Fibroblast of mammary gland (primary cell): ENCODE data around the gene DGKA.

Experiments used
- DNase-seq: peaks from one replicate; pipeline ENCODE4 v3.0.0-alpha.2; 2010; ENCODE audit warnings: low read depth
- H3K4me3 ChIP-seq: 2 replicates; pipeline ENCODE4 v1.5.1; 2011; ENCODE audit warnings: low read depth, mild to moderate bottlenecking, low read length, moderate library complexity; ENCODE audit not compliant: control insufficient read depth
- TF ChIP-seq, protein P1 (sequence below): conservative IDR thresholded peaks from 2 replicates; pipeline ENCODE4 v1.5.1; 2011; ENCODE audit warnings: low read depth, low read length, inconsistent platforms; ENCODE audit not compliant: control insufficient read depth, insufficient read depth

DGKA gene

DNA sequence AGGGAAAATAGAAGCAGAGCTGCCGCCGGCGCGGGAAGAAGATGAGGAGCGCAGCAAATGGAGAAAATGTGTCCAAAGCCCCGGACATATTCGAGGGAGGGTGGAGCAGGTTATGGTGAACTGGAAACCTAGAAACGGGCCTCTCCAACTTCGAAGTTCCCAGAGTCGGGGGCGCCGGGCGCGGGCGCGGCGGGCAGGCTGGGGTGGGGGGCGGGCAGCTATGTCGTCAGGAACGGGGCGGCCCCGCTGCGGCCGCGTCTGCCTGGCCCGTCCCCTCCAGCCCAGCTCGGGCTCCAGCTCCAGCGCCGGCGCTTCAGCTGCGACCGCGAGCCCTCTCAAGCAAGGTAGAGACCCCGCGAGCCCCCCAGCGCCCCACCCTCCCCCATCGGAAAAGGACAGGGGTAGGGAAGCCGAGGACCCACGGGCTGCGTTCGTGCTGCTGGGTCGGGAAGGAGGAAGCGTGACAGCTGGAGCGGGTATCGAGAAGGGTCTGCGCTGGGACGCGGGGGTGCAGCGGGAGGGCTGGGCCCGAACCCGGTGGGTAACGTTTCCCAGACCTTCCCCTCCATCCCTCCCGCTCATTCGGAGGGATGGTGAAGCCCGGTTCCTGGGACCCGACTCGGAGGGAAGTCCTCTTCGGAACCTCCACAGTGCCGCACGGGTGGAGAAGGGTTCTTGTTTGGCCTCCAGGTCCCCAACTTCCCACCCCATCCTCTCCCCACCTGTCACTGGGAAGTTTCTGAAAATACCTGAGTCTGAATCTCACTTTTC lies 1.0 kb downstream of the DGKA start:
- H3K4me3 ChIP-seq = peak overlapping the region; percentile 78
- DNase-seq = peak; percentile 37
- TF ChIP-seq, protein P1, sequence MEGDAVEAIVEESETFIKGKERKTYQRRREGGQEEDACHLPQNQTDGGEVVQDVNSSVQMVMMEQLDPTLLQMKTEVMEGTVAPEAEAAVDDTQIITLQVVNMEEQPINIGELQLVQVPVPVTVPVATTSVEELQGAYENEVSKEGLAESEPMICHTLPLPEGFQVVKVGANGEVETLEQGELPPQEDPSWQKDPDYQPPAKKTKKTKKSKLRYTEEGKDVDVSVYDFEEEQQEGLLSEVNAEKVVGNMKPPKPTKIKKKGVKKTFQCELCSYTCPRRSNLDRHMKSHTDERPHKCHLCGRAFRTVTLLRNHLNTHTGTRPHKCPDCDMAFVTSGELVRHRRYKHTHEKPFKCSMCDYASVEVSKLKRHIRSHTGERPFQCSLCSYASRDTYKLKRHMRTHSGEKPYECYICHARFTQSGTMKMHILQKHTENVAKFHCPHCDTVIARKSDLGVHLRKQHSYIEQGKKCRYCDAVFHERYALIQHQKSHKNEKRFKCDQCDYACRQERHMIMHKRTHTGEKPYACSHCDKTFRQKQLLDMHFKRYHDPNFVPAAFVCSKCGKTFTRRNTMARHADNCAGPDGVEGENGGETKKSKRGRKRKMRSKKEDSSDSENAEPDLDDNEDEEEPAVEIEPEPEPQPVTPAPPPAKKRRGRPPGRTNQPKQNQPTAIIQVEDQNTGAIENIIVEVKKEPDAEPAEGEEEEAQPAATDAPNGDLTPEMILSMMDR = no peak

- TF ChIP-seq, protein P1 = no peak
- peak; percentile 43 for DNase-seq
- peak overlapping the region; percentile 78 for H3K4me3 ChIP-seq
These were observed 1.6 kb downstream of the DGKA start for GRCh38 chr12:55932551-55932910.

GRCh38 chr12:55933169-55933798 lies 2.3 kb downstream of the DGKA start:
- DNase-seq = peak; percentile 32
- TF ChIP-seq, protein P1 = no peak
- peak overlapping the region; percentile 78 for H3K4me3 ChIP-seq

DNA sequence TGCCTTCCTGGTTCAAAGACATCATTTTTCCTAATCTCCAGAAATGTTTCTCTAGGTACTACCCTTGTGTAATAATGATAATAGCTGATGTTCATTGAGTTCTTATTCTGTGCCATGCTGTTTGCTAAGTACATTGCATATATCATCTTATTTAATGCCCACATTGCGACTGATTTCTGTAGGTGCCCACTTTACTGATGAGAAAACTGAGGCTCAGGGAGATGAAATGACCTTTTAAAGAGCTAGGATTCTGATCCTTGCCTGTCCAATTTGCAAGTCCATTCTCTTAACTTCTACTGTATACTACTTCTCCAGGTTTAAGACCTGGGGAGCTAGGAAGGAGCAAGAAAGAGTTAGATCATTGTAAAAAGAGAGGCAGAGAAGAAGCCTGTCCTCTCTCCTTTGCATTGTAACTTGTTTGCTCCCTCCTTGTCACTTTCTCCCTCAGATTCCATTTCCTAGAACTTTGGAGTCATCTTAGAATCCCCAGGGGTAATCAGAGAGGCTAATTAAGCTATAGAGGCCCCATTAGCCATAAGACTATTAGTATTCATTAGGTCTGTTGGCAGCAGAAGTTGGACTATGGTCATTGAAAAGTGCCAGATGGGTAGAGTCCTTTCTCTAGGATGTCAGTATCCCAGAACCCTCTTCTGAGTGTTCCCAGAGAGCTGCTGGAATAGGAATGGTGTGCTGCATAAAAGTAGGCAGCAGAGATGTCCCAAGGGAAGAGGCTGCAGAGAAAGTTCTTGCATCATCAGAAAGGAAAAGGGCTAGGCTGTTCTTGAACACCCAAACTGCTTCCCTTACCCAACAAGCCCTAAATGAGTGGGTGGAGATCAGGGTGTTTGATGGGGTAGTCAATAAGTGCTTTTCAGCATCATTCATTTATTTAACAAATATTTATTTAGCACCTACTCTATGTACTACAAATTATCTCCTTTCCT lies 3.1 kb downstream of the DGKA start:
- DNase-seq = peak; percentile 67
- H3K4me3 ChIP-seq = no peak overlapping the region
- TF ChIP-seq, protein P1 = no peak

DNA sequence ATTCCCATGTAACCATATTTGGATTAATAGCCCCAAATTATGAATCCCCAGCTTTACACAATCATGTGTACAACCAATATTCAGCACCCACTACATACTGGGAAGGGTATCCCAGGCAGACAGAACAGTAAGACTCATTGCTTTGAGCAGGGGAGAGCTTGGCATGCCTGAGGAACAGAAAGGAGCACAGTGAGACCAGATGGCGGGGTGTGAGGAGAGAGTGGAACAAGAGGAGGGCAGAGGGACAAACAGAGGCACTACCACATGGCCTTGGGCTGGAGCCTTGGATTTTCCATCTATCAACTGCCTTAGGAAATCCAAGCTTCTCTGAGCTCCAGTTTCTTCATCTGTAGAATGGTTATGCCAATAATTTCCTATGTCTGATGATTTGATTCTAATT lies 3.8 kb downstream of the DGKA start:
- TF ChIP-seq, protein P1 = no peak
- H3K4me3 ChIP-seq = no peak overlapping the region
- DNase-seq = no peak

GRCh38 chr12:55935738-55936151 lies 4.8 kb downstream of the DGKA start:
- TF ChIP-seq, protein P1 = no peak
- no peak for DNase-seq
- H3K4me3 ChIP-seq = peak overlapping the region; percentile 32
